Tibial artery (tissue), 4 donors: Measurements from ENCODE around the gene MGMT.

Source experiments
- DNase-seq, 2 donors: peaks; one replicate each; pipeline ENCODE4 v3.0.0-alpha.2; 2019
- H3K27ac ChIP-seq, 2 donors: fragments of 200-600 bp; sonication (generic) in 1 of 2; 1 replicate in 1 of 2; 2 replicates in 1 of 2; pipeline ENCODE4 v1.5.1; 2018 to 2019; ENCODE audit warnings: mild to moderate bottlenecking in 1 of 2
- H3K27me3 ChIP-seq, 2 donors: fragments of 200-600 bp; sonication (generic) in 1 of 2; one replicate each; pipeline versions ENCODE4 v1.5.1 to v1.6.0; 2016 to 2019
- H3K36me3 ChIP-seq, 3 donors: fragments of 200-600 bp; sonication (generic) in 2 of 3; one replicate each; pipeline ENCODE4 v1.5.1; 2016 to 2019; ENCODE audit warnings: mild to moderate bottlenecking in 2 of 3
- H3K4me1 ChIP-seq, 4 donors: fragments of 200-600 bp; sonication (generic) in 2 of 4; 1 replicate in 3 of 4; 2 replicates in 1 of 4; pipeline ENCODE4 v1.5.1; 2016 to 2019
- H3K4me3 ChIP-seq, 2 donors: fragments of 200-600 bp; sonication (generic) in 1 of 2; 1 replicate in 1 of 2; 2 replicates in 1 of 2; pipeline ENCODE4 v1.5.1; 2018 to 2019; ENCODE audit warnings: mild to moderate bottlenecking in 2 of 2
- H3K9me3 ChIP-seq, 3 donors: fragments of 200-600 bp; sonication (generic) in 1 of 3; one replicate each; pipeline ENCODE4 v1.5.1; 2016 to 2019
- intact Hi-C: fragments of 100-400 bp; cut with DNase I; formaldehyde crosslinking; loops from one replicate; pipeline ENCODE4 v1.15.0; 2023; ENCODE audit warnings: low total_unique reads
- TF ChIP-seq, protein P1 (sequence below), 2 experiments: fragments of 200-600 bp in 1 of 2; fragments of 450-650 bp in 1 of 2; IDR thresholded peaks; one replicate each; pipeline ENCODE4 v1.5.1; 2017 to 2019; ENCODE audit warnings: antibody characterized with exemption in 2 of 2, mild to moderate bottlenecking in 1 of 2, moderate library complexity in 1 of 2

The MGMT gene

DNA sequence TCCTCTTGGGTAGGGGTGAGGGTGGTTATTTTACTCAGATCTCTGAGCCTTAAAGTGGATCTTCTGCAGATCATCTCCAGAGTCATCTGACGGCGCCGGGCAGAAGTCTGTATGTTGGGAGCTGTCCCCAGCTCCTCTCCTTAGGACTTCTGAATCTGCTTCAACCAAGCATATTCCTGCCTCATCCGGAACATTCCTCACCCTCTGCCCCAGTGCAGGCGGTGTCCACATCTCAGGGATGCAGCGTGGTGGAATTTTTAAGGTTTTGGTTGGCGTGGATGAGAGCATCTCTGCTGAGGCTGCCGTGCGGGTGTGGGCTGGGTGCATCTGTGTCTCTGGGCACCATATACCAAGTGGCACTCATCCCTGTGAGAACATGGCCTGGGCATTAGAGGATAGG, 148.3 kb downstream of the MGMT start:
- TF ChIP-seq, protein P1, sequence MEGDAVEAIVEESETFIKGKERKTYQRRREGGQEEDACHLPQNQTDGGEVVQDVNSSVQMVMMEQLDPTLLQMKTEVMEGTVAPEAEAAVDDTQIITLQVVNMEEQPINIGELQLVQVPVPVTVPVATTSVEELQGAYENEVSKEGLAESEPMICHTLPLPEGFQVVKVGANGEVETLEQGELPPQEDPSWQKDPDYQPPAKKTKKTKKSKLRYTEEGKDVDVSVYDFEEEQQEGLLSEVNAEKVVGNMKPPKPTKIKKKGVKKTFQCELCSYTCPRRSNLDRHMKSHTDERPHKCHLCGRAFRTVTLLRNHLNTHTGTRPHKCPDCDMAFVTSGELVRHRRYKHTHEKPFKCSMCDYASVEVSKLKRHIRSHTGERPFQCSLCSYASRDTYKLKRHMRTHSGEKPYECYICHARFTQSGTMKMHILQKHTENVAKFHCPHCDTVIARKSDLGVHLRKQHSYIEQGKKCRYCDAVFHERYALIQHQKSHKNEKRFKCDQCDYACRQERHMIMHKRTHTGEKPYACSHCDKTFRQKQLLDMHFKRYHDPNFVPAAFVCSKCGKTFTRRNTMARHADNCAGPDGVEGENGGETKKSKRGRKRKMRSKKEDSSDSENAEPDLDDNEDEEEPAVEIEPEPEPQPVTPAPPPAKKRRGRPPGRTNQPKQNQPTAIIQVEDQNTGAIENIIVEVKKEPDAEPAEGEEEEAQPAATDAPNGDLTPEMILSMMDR (IDR thresholded peaks at IDR 0.05): no peak
- Histone ChIP-seq H3K4me1 (no peaks in the 10 kb centered on the region), H3K27ac (no peak overlapping the region), H3K36me3 (no peaks in the 10 kb centered on the region), H3K9me3 (no peaks in the 10 kb centered on the region), H3K27me3 (no peaks in the 10 kb centered on the region), H3K4me3 (no peak overlapping the region)
- DNase-seq: no peak
- intact Hi-C loops: no loop called here

DNA sequence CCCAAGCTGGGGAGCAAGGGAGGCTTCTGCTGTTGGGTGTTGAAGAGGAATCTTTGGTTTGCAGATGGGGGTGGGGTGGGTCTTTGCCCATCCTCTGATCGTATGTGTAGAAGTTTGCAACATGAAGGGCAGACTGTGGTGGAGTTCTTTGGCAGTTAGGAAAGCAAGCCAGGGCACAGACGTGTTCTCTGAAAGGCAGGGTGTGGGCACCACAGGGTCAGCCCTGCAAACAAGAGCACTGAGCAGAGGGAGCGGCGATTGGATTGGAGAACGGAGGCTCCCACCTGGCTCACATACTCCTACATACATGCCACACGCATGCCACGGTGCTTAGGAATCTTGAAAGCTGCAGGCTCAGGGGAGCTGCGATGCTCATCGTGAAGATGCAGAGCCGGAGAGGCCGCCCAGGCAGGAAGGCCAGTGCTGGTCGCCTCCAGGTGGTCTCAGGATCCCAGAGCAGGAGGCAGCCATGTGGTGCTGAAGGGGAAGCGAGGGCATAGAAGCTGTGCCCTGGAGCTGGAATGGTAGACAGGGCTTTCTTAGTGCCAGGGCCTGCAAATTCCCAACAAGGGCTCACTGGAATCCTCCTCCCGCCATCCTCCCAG, 149.0 kb downstream of the MGMT start:
- no peaks in the 10 kb centered on the region for H3K27me3 ChIP-seq
- intact Hi-C loops: no loop called here
- TF ChIP-seq, protein P1 (IDR thresholded peaks at IDR 0.05): no peak
- DNase-seq: no peak
- H3K36me3 ChIP-seq: no peaks in the 10 kb centered on the region
- no peak overlapping the region for H3K27ac ChIP-seq
- H3K4me3 ChIP-seq: no peak overlapping the region
- no peaks in the 10 kb centered on the region for H3K9me3 ChIP-seq
- H3K4me1 ChIP-seq: no peaks in the 10 kb centered on the region

DNA sequence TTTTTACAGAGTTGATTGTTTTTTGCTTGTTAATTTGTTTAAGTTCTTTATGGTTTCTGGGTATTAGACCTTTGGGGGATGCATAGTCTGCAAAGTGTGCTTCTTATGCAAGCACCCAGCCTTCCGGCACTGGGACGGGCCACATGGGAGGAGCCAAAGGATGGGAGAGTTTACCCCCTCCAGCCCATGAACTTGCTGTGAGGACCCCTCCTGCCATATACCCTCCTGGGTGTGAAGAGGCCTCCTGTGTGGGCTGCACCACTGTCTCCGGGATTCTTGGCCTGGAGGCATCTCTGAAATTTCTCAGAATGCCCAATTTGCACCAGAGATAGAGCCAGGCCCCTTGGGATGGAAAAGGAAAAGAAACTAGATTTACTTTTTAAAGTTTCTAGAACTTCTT, 150.7 kb downstream of the MGMT start:
- intact Hi-C loops: no loop called here
- H3K4me3 ChIP-seq: no peak overlapping the region
- no peaks in the 10 kb centered on the region for H3K27me3 ChIP-seq
- no peaks in the 10 kb centered on the region for H3K36me3 ChIP-seq
- no peak overlapping the region for H3K27ac ChIP-seq
- H3K4me1 ChIP-seq: no peaks in the 10 kb centered on the region
- no peak for DNase-seq
- H3K9me3 ChIP-seq: no peaks in the 10 kb centered on the region
- TF ChIP-seq, protein P1 (IDR thresholded peaks at IDR 0.05): no peak

DNA sequence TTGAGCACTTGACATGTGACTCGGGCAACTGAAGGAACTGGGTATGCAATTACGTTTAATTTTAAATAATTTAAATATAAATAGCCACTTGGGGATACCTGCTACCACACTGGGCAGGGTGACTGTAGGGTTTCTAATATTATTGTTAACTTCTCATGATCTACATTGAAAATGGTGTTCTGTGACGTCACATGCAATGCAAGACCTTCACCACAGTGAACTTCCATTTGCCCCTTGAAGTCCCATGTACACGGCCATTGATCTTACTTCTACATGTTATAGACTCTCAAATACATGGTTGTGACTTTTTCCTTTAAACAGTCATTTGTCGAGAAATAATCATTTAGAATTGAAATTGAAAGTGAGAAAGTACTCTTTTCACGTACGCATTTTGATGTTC, 154.0 kb downstream of the MGMT start:
- H3K27ac ChIP-seq: no peak overlapping the region
- intact Hi-C loops: no loop called here
- no peaks in the 10 kb centered on the region for H3K4me1 ChIP-seq
- no peak for DNase-seq
- no peak overlapping the region for H3K4me3 ChIP-seq
- H3K27me3 ChIP-seq: no peaks in the 10 kb centered on the region
- TF ChIP-seq, protein P1 (IDR thresholded peaks at IDR 0.05): no peak
- H3K9me3 ChIP-seq: no peaks in the 10 kb centered on the region
- no peaks in the 10 kb centered on the region for H3K36me3 ChIP-seq

DNA sequence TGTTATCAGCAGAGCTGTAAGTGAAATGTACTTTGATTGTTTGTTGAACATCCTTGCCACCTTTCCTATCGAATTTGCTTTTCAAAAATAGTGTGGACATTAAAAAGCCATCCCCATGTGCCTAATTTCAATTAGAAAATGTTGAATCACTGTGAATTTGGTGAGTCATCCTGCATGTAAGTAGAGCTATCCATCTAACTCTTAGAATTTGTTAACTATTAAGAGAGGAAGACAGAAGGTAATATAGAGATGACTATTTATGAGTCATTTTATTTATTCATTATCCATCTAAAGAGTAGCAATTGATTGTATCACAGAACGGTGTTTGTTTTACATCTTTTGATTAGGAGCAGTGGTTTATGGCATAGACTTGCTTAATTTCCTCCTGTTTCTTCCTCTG, 154.7 kb downstream of the MGMT start:
- Histone ChIP-seq H3K9me3 (no peaks in the 10 kb centered on the region), H3K4me3 (no peak overlapping the region), H3K4me1 (peaks cover 0 to under 1% (median 0%) of the 10 kb centered on the region in 4 donors), H3K27ac (no peak overlapping the region), H3K27me3 (no peaks in the 10 kb centered on the region), H3K36me3 (no peaks in the 10 kb centered on the region)
- TF ChIP-seq, protein P1 (IDR thresholded peaks at IDR 0.05): no peak
- intact Hi-C loops: no loop called here
- DNase-seq: no peak

DNA sequence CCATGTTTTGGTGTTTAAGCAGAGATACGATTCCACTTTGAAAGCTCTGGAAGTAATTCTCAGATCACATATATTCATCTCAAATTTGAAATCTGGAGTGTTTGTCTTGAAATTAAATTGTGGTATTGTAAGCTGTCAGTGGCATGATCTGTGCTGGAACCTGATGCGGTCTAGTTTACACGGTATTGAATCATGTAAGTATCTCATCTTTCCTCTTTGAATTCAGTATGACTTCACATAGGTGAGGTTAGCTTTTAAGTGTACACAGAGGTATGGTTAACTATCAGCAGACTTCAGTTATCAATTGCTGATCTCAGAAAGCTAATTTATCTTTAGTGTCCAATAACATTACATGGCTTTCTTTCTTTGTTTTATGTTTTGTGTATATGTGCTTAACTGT, 155.2 kb downstream of the MGMT start:
- no peak for DNase-seq
- Histone ChIP-seq H3K9me3 (no peaks in the 10 kb centered on the region), H3K4me1 (peaks cover 0 to 7% (median 2%) of the 10 kb centered on the region in 4 donors), H3K4me3 (no peak overlapping the region), H3K27me3 (no peaks in the 10 kb centered on the region), H3K27ac (no peak overlapping the region), H3K36me3 (no peaks in the 10 kb centered on the region)
- TF ChIP-seq, protein P1 (IDR thresholded peaks at IDR 0.05): no peak
- intact Hi-C loops: no loop called here
